GM19025 (cell line): ENCODE measurements around the gene SPEF1.

Source experiments
- ATAC-seq: cut with Tn5 transposase; IDR thresholded peaks from one replicate; pipeline ENCODE4 v1.9.1; 2021; ENCODE audit warnings: mild to moderate bottlenecking, low read depth, moderate library complexity; ENCODE audit not compliant: unreplicated experiment

SPEF1 gene

GRCh38 chr20:3767427-3768341 is 13.6 kb downstream of the SPEF1 start, which contains the start of gene ADISSP:
Gene ADISSP (minus strand): TSS chr20:3767753. CDS start chr20:3760100, 7,653 bp downstream.
- peak; percentile 97 for ATAC-seq

- ATAC-seq = no peak
These were observed 14.2 kb downstream of the SPEF1 start for GRCh38 chr20:3767110-3767426.

DNA sequence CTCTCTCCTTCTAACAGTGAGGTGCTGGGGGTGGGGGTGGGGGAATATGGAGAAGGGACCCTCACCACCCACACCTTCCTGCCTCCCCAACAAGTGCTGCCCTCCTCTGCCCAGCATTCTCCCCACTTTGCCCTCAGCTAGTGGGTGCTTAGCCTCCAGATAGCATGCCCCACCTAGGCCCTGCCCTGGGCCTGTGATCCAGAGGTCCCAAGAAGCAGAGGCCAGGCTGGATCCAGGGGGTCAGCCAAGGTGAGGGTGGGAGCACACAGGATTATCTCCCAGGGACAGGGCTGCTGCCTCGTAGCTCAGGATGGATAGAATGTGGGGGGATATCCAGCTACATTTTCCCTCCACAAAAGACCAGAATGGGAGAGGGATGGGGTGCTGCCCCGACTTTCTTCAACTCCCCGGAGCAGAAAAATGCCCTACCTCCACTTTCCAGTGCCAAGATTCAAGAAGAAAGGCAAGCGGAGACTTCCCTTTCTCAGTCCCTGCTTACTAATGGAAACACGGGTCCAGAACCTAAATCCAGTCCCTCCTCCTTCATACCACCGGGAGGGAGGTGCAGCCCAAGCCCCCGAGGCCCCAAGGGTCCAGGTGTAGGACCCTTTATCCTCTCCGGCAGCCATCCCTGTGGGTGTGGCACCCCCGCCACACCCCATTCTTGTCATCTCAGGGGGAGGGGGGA is 14.7 kb downstream of the SPEF1 start:
- ATAC-seq = no peak

DNA sequence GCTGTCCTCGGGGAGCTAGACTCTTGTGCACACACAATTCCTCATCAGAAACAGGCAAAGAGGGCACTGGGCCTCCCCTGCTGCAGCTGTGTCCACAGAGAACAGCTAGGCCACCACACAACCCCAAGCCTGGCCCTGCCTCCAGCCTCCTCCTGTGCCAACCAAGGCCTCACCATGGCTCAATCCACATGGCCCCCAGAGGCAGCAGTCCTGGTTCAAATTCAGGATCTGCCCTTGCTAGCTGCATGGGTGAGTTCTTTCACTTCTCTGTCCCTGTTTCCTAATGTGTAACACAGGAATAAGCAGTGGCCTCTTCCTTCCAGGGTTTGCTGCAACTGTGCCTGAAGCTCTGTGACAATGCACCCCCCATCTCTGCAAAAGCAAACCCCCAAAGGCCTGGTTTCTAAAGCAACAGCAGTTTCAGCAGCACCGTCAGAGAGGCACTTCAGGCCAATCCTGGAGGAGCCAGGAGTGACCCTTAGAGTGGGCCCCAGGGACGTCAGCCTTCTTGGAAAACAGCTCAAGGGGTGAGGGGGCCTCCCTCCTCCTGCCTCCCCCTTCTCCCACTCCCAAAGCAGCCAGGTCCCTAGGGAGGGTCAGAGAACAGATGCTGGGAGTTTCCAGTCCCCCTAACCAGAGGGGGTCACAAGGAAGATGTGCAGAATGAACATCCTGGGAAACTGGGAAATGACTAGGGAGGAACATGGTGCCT is 15.9 kb downstream of the SPEF1 start:
- no peak for ATAC-seq

DNA sequence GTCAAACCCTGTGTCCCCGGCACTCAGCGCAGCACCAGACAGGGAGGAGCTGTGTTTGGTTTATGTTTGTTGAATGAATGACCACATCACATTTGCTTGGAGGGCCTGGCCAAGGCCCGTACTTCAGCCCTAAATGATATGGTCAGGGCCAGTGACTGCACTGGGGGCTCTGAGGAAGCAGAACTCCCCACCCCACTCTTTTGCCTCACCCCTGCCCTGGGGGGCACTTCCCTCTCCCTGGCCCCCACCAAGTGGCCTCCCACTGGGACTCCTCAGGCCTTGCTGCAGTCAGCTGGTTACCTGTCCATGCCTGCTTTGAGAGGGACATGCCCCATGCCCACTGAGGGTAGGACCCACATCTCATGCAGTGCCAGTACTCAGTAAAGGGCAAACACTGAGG is 16.6 kb downstream of the SPEF1 start:
- no peak for ATAC-seq

DNA sequence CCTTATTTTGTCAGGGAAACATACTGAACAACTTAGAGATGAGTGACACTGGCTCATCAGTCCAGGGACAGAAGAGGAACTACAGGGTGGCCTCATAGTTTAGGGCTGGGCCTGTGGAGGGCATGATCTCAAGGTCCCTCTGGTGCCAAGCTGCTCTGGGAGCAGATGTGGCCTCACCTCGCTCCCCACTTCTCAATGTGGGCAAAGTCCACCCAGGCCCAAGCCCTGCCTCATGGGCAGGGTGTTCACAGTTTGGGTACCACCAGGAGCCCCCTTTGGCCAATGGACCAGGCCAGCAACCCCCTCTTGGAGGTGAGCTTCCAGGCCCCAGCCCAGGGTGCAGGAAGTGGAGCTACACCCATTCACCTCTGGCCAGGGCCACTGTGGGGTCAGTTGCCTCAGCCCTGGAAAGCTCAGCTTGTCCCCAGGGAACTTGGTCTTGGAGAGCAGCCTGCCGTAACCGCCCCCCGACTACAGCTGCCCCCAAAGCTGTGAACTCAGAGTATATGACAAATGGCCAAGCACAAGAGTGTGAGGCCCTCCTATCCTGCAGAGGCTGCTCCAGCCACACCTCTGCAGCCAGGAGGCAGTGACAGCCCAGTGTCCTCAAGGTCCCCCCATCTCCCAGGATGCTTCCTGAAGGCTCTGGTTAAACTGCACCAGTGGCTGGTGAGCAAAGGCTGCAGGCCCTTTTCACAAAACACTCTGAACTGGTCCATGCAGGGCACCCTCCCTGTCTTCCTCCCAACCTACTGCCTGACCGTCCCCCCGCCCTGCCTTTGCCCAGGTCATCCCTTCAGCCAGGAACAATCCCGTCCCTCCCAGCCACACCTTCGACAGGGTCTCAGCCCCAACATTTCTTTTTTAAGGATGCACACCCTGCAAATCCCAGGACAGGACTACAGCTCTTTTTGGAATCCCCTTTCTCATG is 17.3 kb downstream of the SPEF1 start:
- ATAC-seq = no peak

DNA sequence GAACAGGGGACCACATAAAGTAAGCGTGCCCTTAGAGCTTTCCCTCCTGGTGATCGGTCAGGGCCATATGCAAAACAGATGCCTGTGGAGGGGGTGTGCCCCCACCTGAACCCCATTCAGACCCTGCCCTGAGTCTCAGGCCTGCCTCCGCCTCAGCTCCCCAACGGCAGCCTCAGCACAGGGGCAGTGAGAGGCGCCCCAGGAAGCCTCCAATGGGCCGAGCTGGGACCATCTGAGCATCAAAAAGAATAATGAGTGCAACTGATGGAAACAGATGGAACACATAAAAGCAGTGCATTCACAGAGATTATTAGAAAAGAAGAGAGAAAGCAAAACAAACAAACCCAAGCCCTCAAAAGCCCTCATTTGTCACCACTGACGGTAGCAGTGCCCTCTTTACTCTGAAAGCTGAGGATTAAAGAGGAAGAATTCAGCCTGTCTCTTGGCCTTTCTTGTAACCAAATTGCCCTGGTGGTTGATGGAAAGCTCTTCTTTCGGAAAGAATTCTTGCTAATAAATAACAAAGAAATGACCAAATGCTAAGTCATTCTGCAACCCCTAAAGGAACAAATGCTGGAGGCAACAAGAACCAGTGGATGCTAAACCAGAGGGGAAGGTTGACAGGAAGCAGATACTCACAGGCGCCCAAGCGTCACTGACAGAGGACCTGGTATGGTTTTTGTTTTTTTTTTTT is 20.4 kb downstream of the SPEF1 start:
- no peak for ATAC-seq

DNA sequence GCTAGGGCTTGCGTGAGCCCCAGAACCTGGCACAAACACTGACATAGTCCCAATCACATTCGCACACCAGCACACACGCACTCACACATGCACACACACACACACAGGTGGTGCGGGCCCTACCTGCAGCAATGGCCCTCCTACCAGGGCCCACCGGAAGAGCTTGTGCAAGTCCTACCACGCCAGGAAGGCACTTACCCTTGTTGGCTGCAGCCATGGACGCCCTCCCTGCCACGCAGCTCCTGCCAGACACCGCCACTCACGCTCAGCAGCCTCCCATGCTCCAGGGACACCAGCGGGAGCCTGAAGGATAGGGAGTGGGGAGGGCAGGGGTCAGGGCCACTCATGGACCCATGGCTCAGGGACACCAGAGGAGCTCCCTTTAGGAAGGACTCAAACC is 21.4 kb downstream of the SPEF1 start:
- ATAC-seq = no peak

GRCh38 chr20:3759316-3759823 is 21.9 kb downstream of the SPEF1 start:
- no peak for ATAC-seq

GRCh38 chr20:3758566-3758965 is 22.7 kb downstream of the SPEF1 start:
- ATAC-seq = no peak

- no peak for ATAC-seq
These were observed 24.0 kb downstream of the SPEF1 start for GRCh38 chr20:3757268-3757667.

- no peak for ATAC-seq
These were observed 25.3 kb downstream of the SPEF1 start for GRCh38 chr20:3755814-3756480.

- ATAC-seq = no peak
These were observed 26.0 kb downstream of the SPEF1 start for GRCh38 chr20:3755269-3755668.

- ATAC-seq = no peak
These were observed 27.0 kb downstream of the SPEF1 start for GRCh38 chr20:3754276-3754630.

DNA sequence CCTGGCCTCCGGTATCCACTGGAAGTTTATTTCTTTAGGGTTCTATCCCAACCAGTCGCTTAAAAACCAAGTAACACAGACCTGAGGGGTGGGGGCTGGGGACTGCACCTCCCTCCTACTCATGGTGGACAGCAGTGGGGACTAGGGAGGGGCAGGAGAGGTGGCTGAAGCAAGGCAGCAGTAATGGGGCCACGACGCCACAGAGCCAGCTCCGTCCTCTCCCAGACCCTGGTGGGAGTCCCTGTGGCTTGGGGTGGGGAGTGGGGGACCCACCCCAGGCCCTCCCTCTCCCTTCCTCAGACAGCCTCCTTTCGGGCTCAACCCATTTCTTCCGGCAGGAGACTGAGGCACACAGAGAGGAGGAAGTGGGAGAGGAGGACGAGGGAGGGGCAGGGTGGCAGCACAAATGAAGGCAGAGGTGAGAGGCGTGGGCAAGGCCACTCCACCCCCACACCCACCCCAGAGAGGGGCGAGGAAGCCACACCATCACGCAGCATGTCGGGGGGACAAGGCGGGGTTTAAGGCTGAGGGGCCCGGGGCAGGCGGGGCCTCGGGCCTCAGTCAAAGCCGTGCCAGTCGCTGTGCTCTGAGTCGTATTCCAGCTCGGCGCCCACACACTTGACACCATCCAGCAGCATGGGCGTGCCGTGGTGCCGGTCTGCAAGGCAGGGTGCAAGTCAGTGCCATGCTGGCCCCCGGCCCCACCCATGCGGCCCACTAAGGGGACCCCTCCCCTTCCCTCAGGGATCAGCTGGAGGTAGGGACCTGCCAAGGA is 27.6 kb downstream of the SPEF1 start:
- ATAC-seq = no peak

DNA sequence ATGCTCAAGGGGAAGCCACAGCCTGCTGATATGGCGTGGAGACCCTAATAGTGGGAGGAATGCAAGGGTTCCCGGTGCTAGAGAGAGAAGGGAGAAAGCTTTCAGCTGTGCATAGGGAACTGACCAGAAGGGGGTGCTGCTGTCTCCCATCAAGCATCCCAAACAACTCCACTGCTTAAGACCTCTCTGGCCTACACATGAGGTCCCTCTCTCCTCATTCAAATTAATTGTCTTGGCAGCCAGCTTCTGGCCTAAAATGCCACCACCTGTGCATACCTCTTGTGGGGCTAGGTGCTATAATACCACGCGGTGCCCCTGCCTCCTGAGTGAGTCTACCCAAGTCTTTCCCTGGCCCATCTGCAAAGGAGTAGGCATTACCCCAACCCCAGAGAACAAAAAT is 28.1 kb downstream of the SPEF1 start:
- no peak for ATAC-seq

GRCh38 chr20:3752386-3752759 is 28.9 kb downstream of the SPEF1 start:
- no peak for ATAC-seq

DNA sequence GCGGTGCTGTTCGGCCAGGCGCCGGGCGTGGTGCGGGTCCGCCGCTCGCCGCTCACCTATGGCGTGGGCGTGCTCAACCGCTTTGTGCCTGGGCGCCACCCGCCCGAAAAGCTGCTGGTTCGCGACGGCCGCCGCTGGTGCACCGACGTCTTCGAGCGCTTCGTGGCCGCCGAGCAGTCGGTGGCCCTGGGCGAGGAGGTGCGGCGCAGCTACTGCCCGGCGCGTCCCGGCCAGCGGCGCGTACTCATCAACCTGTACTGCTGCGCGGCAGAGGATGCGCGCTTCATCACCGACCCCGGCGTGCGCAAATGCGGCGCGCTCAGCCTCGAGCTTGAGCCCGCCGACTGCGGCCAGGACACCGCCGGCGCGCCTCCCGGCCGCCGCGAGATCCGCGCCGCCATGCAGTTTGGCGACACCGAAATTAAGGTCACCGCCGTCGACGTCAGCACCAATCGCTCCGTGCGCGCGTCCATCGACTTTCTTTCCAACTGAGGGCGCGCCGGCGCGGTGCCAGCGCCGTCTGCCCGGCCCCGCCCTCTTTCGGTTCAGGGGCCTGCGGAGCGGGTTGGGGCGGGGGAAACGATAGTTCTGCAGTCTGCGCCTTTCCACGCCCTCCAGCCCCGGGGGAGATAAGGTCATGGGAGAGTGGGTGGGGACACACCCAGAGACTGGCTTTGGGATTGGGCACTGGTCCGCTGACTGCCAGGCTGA is 29.4 kb downstream of the SPEF1 start:
- no peak for ATAC-seq
